ENCODE data around the gene CHMP4A.
A peak's percentile ranks its signal among the peaks of the same experiment; 100 is the strongest.

CHMP4A gene

DNA sequence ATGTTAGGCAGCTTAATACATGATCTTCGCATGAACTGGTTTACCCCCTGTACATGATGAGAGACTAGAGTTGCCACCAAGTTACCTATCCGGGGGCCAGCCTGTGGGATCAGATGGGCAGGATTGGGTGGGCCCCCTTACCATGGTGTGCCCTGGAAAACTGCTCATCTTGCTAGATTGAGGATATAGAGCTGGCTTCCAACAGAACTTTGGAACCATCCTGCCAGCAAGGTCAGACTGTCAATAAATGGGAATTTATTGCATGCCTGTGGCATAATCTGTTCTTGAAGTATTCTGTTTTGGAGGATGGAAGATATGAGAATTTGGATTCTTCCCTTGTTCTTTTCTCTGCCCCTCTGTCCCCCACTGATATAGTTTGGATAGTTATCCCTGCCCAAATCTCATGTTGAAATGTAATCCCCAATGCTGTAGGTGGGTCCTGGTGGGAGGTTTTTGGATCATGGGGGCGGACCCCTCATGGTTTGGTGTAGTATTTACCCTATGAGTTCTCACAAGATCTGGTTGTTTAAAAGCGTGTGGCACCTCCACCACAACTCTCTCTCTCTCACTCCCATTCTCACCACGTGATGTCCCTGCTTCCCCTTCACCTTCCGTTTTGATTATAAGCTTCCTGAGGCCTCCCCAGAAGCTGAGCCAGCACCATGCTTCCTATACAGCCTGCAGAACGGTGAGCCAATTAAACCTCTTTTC is 14.3 kb downstream of the CHMP4A start:
- Histone ChIP-seq H3K9me2 (replicated peaks; ENCODE audit: insufficient read depth, low read length) (no peaks in the 10 kb centered on the region), H3K36me3 (ENCODE audit: low read length) (peaks cover 3% of the 10 kb centered on the region; the same call in 1 of the 2 replicates), H3K9ac (ENCODE audit: low read length) (no peak overlapping the region), H3K9me3 (ENCODE audit: insufficient read depth, low read length) (no peaks in the 10 kb centered on the region), H3K4me3 (ENCODE audit: insufficient read depth, low read length, poor library complexity, severe bottlenecking) (no peak overlapping the region), H3K27me3 (ENCODE audit: low read length) (no peaks in the 10 kb centered on the region), H3F3A (ENCODE audit: insufficient read depth) (peaks cover 24% of the 10 kb centered on the region), H3K27ac (ENCODE audit: low read depth, low read length) (no peak overlapping the region), H2AFZ (ENCODE audit: low read depth, low read length, severe bottlenecking) (no peak overlapping the region), H4K20me1 (ENCODE audit: low read depth, low read length) (no peaks in the 10 kb centered on the region), H3K4me2 (ENCODE audit: low read depth, low read length, poor library complexity, severe bottlenecking) (peak overlapping the region; percentile 6), H3K79me2 (ENCODE audit: insufficient read depth, low read length) (peaks cover 17% of the 10 kb centered on the region; the same call in 1 of the 2 replicates)
- TF ChIP-seq EZH2phosphoT487 (conservative IDR thresholded peaks at IDR 0.05; ENCODE audit: low read length) = no peak
- TF ChIP-seq, protein P1, sequence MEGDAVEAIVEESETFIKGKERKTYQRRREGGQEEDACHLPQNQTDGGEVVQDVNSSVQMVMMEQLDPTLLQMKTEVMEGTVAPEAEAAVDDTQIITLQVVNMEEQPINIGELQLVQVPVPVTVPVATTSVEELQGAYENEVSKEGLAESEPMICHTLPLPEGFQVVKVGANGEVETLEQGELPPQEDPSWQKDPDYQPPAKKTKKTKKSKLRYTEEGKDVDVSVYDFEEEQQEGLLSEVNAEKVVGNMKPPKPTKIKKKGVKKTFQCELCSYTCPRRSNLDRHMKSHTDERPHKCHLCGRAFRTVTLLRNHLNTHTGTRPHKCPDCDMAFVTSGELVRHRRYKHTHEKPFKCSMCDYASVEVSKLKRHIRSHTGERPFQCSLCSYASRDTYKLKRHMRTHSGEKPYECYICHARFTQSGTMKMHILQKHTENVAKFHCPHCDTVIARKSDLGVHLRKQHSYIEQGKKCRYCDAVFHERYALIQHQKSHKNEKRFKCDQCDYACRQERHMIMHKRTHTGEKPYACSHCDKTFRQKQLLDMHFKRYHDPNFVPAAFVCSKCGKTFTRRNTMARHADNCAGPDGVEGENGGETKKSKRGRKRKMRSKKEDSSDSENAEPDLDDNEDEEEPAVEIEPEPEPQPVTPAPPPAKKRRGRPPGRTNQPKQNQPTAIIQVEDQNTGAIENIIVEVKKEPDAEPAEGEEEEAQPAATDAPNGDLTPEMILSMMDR (IDR thresholded peaks at IDR 0.05; ENCODE audit: insufficient read depth, low read length, poor library complexity, severe bottlenecking) = no peak

DNA sequence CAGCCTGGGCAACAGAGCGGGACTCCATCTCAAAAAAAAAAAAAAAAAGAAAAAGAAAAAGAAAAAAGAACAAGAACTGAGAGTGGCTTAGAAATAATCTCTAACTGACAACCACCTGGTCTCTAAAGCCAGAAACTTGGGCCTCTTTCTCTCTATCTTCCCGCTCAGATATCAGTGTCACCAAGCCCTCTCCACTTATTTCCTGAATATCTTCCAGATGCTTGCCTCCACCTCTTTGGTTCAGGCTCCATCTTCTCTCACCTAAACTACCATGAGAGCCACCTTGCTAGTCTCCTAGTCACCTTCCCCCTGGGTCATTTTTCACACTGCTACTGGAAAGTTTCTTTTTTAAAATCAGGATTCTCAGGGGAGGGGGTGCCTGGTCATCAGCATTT is 16.2 kb downstream of the CHMP4A start:
- H3K4me3 ChIP-seq (ENCODE audit: insufficient read depth, low read length, poor library complexity, severe bottlenecking) = peak overlapping the region; percentile 41
- H3K9ac ChIP-seq (ENCODE audit: low read length) = peak overlapping the region; percentile 63
- H3K79me2 ChIP-seq (ENCODE audit: insufficient read depth, low read length) = peaks cover 18% of the 10 kb centered on the region; the same call in 1 of the 2 replicates

DNA sequence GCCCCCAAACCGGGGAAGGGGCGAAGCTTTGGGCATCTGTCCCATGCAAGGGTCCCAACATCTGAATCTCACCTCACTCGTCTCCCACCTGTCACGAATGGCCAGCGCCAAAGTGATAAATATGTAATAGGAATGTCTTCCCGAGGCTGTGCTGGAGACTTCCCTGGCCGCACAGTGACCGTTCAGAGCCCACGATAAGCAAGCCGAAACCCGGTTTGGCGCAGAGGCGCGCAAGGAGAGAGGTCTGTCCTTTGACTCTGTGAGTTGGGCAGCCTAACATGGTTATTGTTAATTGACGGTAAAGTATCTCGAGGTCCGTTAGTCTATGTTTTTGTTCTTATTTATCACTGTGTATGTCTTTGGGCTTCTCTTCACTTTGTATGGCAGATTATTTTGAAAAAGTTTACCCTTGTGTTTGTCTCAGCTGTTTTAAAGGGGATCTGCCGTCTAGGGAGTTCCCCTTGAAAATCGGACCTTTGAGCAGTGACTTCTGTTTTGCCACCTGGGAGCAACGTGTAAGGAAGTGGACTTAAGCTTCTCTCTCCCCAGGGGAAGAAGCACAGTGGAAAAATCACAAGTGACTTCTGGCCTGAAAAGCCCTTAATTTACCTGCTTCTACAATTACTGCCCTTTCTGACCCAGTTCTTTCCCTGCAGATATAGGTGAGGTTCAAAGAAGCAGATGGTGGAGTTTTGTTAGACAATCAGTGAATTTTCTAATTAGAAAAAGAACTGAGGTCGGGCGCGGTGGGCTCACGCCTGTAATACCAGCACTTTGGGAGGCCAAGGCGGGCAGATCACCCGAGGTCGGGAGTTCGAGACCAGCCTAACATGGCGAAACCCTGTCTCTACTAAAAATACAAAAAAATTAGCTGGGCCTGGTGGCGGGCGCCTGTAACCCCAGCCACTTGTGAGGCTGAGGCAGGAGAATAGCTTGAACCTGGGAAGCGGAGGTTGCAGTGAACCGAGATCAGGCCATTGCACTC is 16.9 kb downstream of the CHMP4A start:
- Histone ChIP-seq H2AFZ (ENCODE audit: low read depth, low read length, severe bottlenecking) (peak overlapping the region; percentile 72), H3F3A (ENCODE audit: insufficient read depth) (peaks cover 24% of the 10 kb centered on the region), H3K79me2 (ENCODE audit: insufficient read depth, low read length) (peaks cover 18% of the 10 kb centered on the region; the same call in 1 of the 2 replicates)

More for the DNA sequence above, 16.2 kb downstream of the CHMP4A start:
- Histone ChIP-seq H4K20me1 (ENCODE audit: low read depth, low read length) (no peaks in the 10 kb centered on the region), H2AFZ (ENCODE audit: low read depth, low read length, severe bottlenecking) (no peak overlapping the region), H3K36me3 (ENCODE audit: low read length) (peaks cover 3% of the 10 kb centered on the region; the same call in 1 of the 2 replicates), H3K4me2 (ENCODE audit: low read depth, low read length, poor library complexity, severe bottlenecking) (peak overlapping the region; percentile 74), H3K9me3 (ENCODE audit: insufficient read depth, low read length) (no peaks in the 10 kb centered on the region), H3F3A (ENCODE audit: insufficient read depth) (peaks cover 24% of the 10 kb centered on the region), H3K9me2 (replicated peaks; ENCODE audit: insufficient read depth, low read length) (no peaks in the 10 kb centered on the region), H3K27me3 (ENCODE audit: low read length) (no peaks in the 10 kb centered on the region), H3K27ac (ENCODE audit: low read depth, low read length) (peak overlapping the region; percentile 83)
- no peak for TF ChIP-seq EZH2phosphoT487 (conservative IDR thresholded peaks at IDR 0.05; ENCODE audit: low read length)
- TF ChIP-seq, protein P1 (IDR thresholded peaks at IDR 0.05; ENCODE audit: insufficient read depth, low read length, poor library complexity, severe bottlenecking) = no peak

More for the DNA sequence above, 16.9 kb downstream of the CHMP4A start:
- Histone ChIP-seq H3K4me2 (ENCODE audit: low read depth, low read length, poor library complexity, severe bottlenecking) (peak overlapping the region; percentile 74), H3K27me3 (ENCODE audit: low read length) (no peaks in the 10 kb centered on the region), H3K9me3 (ENCODE audit: insufficient read depth, low read length) (no peaks in the 10 kb centered on the region), H3K9me2 (replicated peaks; ENCODE audit: insufficient read depth, low read length) (no peaks in the 10 kb centered on the region), H3K4me3 (ENCODE audit: insufficient read depth, low read length, poor library complexity, severe bottlenecking) (peak overlapping the region; percentile 66), H3K9ac (ENCODE audit: low read length) (peak overlapping the region; percentile 63), H3K27ac (ENCODE audit: low read depth, low read length) (peak overlapping the region; percentile 83), H4K20me1 (ENCODE audit: low read depth, low read length) (no peaks in the 10 kb centered on the region), H3K36me3 (ENCODE audit: low read length) (peaks cover 2% of the 10 kb centered on the region; the same call in 1 of the 2 replicates)
- no peak for TF ChIP-seq EZH2phosphoT487 (conservative IDR thresholded peaks at IDR 0.05; ENCODE audit: low read length)
- TF ChIP-seq, protein P1 (IDR thresholded peaks at IDR 0.05; ENCODE audit: insufficient read depth, low read length, poor library complexity, severe bottlenecking) = no peak
